ENCODE results near the gene MX1.

GRCh38 chr21:41407541-41408460 lies 18.2 kb upstream of the MX1 start:
- TF ChIP-seq, protein P1, sequence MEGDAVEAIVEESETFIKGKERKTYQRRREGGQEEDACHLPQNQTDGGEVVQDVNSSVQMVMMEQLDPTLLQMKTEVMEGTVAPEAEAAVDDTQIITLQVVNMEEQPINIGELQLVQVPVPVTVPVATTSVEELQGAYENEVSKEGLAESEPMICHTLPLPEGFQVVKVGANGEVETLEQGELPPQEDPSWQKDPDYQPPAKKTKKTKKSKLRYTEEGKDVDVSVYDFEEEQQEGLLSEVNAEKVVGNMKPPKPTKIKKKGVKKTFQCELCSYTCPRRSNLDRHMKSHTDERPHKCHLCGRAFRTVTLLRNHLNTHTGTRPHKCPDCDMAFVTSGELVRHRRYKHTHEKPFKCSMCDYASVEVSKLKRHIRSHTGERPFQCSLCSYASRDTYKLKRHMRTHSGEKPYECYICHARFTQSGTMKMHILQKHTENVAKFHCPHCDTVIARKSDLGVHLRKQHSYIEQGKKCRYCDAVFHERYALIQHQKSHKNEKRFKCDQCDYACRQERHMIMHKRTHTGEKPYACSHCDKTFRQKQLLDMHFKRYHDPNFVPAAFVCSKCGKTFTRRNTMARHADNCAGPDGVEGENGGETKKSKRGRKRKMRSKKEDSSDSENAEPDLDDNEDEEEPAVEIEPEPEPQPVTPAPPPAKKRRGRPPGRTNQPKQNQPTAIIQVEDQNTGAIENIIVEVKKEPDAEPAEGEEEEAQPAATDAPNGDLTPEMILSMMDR (IDR thresholded peaks at IDR 0.05), result no peak
- no peak for TF ChIP-seq POLR2A (IDR thresholded peaks at IDR 0.05)
